Endothelial cell (in vitro differentiated cells): ENCODE results near the gene RAB8B. TPM values are rescaled to one million over a fixed set of nuclear protein-coding genes. Genes with fewer than 3 reads are reported as not detected.

ENCODE experiments used
- DNase-seq: peaks from one replicate; pipeline ENCODE4 v3.0.0; 2021; ENCODE audit warnings: low spot score
- H3K27ac Mint-ChIP-seq: one replicate; pipeline ENCODE4 v1.8.0; 2021; ENCODE audit warnings: mixed read lengths, inconsistent platforms; ENCODE audit not compliant: unreplicated experiment
- H3K27me3 Mint-ChIP-seq: one replicate; pipeline ENCODE4 v1.8.0; 2021; ENCODE audit warnings: mild to moderate bottlenecking, moderate library complexity, mixed read lengths, inconsistent platforms; ENCODE audit not compliant: unreplicated experiment
- H3K36me3 Mint-ChIP-seq: one replicate; pipeline ENCODE4 v1.8.0; 2021; ENCODE audit warnings: mild to moderate bottlenecking, low read depth, mixed read lengths, inconsistent platforms; ENCODE audit not compliant: unreplicated experiment
- H3K4me1 Mint-ChIP-seq: one replicate; pipeline ENCODE4 v1.8.0; 2021; ENCODE audit warnings: mild to moderate bottlenecking, mixed read lengths, inconsistent platforms; ENCODE audit not compliant: unreplicated experiment
- H3K4me3 Mint-ChIP-seq: one replicate; pipeline ENCODE4 v1.8.0; 2021; ENCODE audit warnings: mild to moderate bottlenecking, mixed read lengths, inconsistent platforms; ENCODE audit not compliant: unreplicated experiment
- H3K9me3 Mint-ChIP-seq: one replicate; pipeline ENCODE4 v1.8.0; 2021; ENCODE audit warnings: mixed read lengths, inconsistent platforms; ENCODE audit not compliant: unreplicated experiment
- CTCF ChIP-seq: fragments of 200-600 bp; sonication (generic); IDR thresholded peaks from one replicate; pipeline ENCODE4 v1.5.0; 2021; ENCODE audit warnings: antibody characterized with exemption; ENCODE audit not compliant: unreplicated experiment
- total RNA-seq: library from RNA; stranded (reverse); fragmentation: NEBNext Ultra II Directional; extraction: Animal tissue kit (Norgen Biotek cat#: 25700); gene quantifications from one replicate; pipeline ENCODE4 v1.2.1, GENCODE V29; 2021; ENCODE audit not compliant: unreplicated experiment

RAB8B gene
- total RNA-seq, 1 donor from 2014 or later = 92.9 TPM

DNA sequence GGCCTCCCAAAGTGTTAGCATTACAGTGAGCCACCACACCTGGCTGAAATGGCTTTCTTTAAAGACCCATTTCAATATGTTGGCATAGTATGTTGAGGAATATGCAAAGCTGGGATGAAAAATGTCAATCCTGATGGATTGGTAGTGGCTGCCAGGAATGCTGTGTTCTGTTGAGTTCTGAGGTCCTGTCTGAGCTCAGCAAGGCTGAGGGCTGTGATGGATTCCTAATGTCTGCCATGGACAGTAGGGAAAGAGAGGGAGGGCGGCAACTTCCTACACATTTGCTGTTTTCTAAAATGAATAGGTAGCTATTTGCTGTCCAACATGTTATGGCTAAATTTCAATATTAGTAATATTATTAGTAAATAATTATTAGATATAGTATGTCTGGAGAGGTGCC, 8.2 kb downstream of the RAB8B start:
- no peak for DNase-seq
- Mint-ChIP-seq H3K4me1 (peaks cover 56% of the 10 kb centered on the region), H3K27me3 (peaks cover 1% of the 10 kb centered on the region), H3K9me3 (no peaks in the 10 kb centered on the region), H3K4me3 (no peak overlapping the region), H3K27ac (no peak overlapping the region), H3K36me3 (peaks cover 7% of the 10 kb centered on the region)
- no peak for TF ChIP-seq CTCF

DNA sequence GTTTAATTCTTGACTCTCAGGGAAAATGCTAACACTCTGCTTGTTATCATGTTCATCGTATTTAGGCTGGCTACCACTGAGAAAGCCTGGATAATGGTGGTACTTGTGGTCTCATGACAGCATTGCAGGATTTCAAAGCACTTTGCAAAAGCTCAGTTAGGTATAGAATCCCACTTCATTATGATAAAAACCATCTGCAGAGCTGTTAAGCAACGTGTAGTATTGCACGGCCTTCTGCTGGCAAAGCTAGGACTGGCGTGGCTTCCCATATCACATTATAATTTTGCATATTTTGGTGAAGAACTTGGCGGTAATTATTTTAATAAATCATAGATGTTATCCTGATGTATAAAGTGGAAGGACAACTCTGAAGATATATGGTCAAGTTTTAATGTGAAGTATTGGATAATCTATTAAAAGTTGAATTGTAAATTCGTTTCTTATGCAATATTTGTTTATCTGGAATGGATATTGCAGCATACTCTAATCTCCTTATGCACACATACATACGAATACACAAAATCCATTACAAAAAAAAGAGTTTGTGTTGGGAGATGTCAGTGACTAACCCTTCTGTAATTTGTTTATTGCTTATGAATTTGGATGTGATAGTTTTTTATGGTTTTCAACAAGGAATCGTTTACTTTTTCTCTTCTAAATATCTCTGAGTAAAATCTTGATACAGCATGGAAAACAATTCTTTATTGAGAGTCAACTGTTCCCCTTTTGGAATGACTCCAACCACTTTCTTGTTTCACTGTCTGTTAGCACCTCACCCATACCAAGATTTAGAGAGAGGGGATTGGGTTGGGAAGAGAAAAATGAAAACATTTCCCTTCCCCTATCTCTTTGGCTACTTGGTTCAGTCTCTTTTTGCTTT, 9.2 kb downstream of the RAB8B start:
- Mint-ChIP-seq H3K9me3 (no peaks in the 10 kb centered on the region), H3K27me3 (peaks cover 1% of the 10 kb centered on the region), H3K27ac (no peak overlapping the region), H3K4me3 (no peak overlapping the region), H3K36me3 (peaks cover 7% of the 10 kb centered on the region), H3K4me1 (peaks cover 61% of the 10 kb centered on the region)
- DNase-seq = no peak
- TF ChIP-seq CTCF = no peak

GRCh38 chr15:63200464-63201249, 11.3 kb downstream of the RAB8B start:
- H3K9me3 Mint-ChIP-seq = no peaks in the 10 kb centered on the region
- H3K4me1 Mint-ChIP-seq = peaks cover 47% of the 10 kb centered on the region
- H3K36me3 Mint-ChIP-seq = peaks cover 7% of the 10 kb centered on the region
- no peak overlapping the region for H3K27ac Mint-ChIP-seq
- no peak for TF ChIP-seq CTCF
- no peak for DNase-seq
- H3K4me3 Mint-ChIP-seq = no peak overlapping the region
- H3K27me3 Mint-ChIP-seq = peaks cover under 1% of the 10 kb centered on the region

GRCh38 chr15:63202861-63203260, 13.5 kb downstream of the RAB8B start:
- no peak for TF ChIP-seq CTCF
- no peaks in the 10 kb centered on the region for H3K9me3 Mint-ChIP-seq
- peaks cover 7% of the 10 kb centered on the region for H3K36me3 Mint-ChIP-seq
- peaks cover 49% of the 10 kb centered on the region for H3K4me1 Mint-ChIP-seq
- H3K4me3 Mint-ChIP-seq = no peak overlapping the region
- DNase-seq = no peak
- peaks cover 2% of the 10 kb centered on the region for H3K27me3 Mint-ChIP-seq
- H3K27ac Mint-ChIP-seq = peak overlapping the region; percentile 45
